Mucosa of rectum (tissue), 2 donors: ENCODE data around the gene ATP6V0E2.

Experiments
- H3K27ac ChIP-seq, 2 donors: one replicate each; pipeline ENCODE4 v1.7.0; 2013; ENCODE audit warnings: inconsistent platforms in 2 of 2, low read depth in 2 of 2, low read length in 2 of 2
- H3K27me3 ChIP-seq, 2 donors: one replicate each; pipeline ENCODE4 v1.7.0; 2013; ENCODE audit warnings: low read length in 2 of 2; ENCODE audit not compliant: control insufficient read depth in 2 of 2, insufficient read depth in 2 of 2
- H3K36me3 ChIP-seq, 2 donors: one replicate each; pipeline ENCODE4 v1.7.0; 2013; ENCODE audit warnings: low read length in 2 of 2; ENCODE audit not compliant: control insufficient read depth in 2 of 2, insufficient read depth in 2 of 2
- H3K4me1 ChIP-seq, 2 donors: one replicate each; pipeline ENCODE4 v1.7.0; 2013; ENCODE audit warnings: low read length in 2 of 2, mild to moderate bottlenecking in 1 of 2; ENCODE audit not compliant: control insufficient read depth in 2 of 2, insufficient read depth in 2 of 2
- H3K4me3 ChIP-seq, 2 donors: one replicate each; pipeline ENCODE4 v1.7.0; 2013; ENCODE audit warnings: low read length in 2 of 2
- H3K9ac ChIP-seq, 2 donors: one replicate each; pipeline ENCODE4 v1.7.0; 2013; ENCODE audit warnings: low read length in 2 of 2, low read depth in 1 of 2, mild to moderate bottlenecking in 1 of 2
- H3K9me3 ChIP-seq, 2 donors: one replicate each; pipeline ENCODE4 v1.7.0; 2013; ENCODE audit warnings: low read length in 2 of 2; ENCODE audit not compliant: control insufficient read depth in 2 of 2
- donor health status: healthy.
- donor health status: Normal muscosa, but diverticular disease.

The ATP6V0E2 gene

DNA sequence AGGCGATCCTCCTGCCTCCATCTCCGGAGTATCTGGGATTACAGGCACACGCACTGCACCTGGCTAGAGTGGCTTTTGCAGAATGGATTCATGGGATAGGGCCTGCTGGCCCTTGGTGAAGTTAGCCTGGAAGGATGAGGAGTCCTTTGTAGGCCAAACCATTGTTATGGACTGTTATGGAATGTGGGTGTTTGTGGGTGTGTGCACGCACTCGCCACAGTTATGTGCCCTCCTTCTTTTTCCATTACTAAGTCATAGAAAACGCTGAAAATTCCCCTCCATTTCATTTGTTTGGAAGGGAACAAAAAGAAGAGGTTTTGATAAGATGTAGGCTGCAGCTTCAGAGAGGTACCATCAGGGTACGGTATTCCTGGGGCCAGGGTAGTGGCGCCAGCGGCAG is 20.6 kb upstream of the ATP6V0E2 start:
- Histone ChIP-seq H3K27ac (no peak overlapping the region), H3K27me3 (no peaks in the 10 kb centered on the region)

DNA sequence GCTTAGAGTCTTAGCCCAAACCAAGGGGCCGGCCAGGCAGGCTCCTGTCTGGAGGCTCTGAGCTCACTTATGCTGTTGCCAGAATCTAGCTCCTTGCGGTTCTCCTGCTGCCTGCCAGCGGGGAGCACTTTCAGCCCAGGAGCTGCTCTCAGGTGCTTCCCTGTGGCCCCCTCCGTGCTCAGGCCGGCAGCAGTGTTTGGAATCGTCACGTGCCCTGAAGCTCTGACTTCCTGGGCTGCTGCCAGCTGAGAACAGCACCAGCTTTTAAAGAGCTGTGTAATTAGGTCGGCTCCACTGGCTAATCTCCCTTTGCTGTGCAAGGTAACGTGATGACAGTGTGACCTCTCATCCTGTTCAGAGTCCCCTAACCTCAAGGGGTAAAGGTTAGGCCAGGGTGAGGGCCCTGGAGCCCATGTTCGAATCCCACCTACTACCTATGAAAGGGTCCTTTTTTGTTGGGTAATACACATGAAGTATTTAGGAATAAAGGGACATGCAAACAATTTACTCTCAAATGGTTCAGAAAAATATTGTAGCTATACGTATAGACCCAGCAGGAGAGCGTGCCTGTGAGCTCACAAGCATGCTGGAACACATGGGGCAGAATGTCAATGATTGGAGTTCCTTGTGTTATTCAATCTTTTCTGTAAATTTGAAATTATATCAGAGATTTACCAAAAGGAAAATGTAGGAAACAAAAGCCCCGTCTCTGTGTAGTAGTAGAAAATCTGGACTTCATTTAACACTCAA is 19.0 kb upstream of the ATP6V0E2 start:
- H3K9me3 ChIP-seq: no peaks in the 10 kb centered on the region
- H3K4me1 ChIP-seq: peaks cover 2 to 4% of the 10 kb centered on the region in 2 donors
- H3K27me3 ChIP-seq: no peaks in the 10 kb centered on the region
- H3K27ac ChIP-seq: no peak overlapping the region
- H3K4me3 ChIP-seq: no peak overlapping the region
- H3K9ac ChIP-seq: no peak overlapping the region
- H3K36me3 ChIP-seq: no peaks in the 10 kb centered on the region

More for the DNA sequence above, 20.6 kb upstream of the ATP6V0E2 start:
- no peaks in the 10 kb centered on the region for H3K9me3 ChIP-seq
- peaks cover 0 to 4% of the 10 kb centered on the region in 2 donors for H3K4me1 ChIP-seq
- H3K9ac ChIP-seq: no peak overlapping the region
- H3K4me3 ChIP-seq: no peak overlapping the region
- H3K36me3 ChIP-seq: peaks cover 3 to 7% of the 10 kb centered on the region in 2 donors

DNA sequence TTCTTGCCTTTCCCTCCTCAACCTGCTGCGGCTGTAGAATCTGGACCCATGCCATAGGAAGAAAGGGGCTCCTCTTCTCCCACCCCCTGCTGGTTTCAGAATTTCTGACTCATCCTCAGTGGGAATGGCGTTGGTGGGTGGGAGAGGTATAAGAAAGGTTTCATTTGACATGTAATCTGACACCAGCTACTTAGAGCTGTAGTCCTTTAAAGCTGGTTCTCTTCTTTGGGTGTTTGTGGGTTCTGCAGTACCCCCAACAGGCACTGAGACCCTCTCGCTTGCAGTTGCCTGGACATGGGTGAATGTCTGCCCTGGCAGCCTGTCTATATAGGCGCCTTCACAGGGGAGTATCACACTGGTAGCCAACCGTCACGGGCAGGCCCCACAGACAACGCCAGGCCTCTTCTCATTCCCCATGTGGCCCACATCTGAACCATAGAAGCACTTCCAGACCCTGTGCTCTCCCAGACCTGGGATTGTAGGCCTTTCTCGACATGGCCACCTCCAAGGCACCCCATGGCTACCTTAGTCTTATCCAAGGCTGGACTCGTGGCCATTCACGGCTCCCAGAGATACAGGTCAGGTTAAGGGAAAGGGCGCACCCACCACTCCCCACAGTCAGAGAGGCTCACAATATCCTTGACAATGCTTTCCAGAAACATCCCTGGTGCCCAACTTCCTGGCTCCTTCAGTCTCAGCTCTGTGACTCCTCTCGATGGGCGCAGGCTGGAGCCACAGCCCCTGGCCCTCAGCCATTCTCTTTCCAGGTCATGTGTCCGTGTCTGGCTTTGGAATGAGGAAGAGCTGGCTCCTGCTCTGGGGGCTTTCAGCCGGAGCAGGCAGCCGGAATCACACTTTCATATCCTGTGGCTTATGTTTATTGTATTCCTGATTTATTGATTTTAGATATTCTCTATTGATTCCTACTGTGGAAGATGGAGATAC is 18.1 kb upstream of the ATP6V0E2 start:
- Histone ChIP-seq H3K9me3 (no peaks in the 10 kb centered on the region), H3K9ac (no peak overlapping the region), H3K36me3 (peaks cover 4 to 7% of the 10 kb centered on the region in 2 donors), H3K4me3 (no peak overlapping the region), H3K27ac (no peak overlapping the region), H3K4me1 (peaks cover 2 to 4% of the 10 kb centered on the region in 2 donors), H3K27me3 (no peaks in the 10 kb centered on the region)

DNA sequence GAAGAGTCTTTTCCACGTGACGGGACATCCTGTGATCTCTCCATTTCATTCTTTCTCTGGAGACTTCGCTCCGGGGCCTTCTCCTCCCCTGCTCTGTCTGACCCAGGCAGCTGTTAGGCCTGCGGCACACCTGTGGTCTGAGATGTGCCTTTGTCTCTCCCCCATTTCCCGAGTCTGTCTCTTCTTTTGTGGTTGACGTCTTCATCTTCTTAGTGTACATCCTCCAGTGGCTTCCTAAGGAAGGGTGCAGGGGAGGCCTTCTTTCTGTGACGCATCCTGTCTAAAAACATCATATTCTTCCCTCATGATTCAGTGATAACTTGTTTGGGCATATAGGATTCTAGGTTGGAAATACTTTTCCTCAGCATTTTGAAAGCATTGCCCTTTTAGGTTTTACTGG is 17.2 kb upstream of the ATP6V0E2 start:
- Histone ChIP-seq H3K27ac (no peak overlapping the region), H3K36me3 (peaks cover 8 to 15% of the 10 kb centered on the region in 2 donors), H3K9me3 (no peaks in the 10 kb centered on the region), H3K4me1 (peaks cover 2 to 4% of the 10 kb centered on the region in 2 donors), H3K9ac (no peak overlapping the region), H3K27me3 (no peaks in the 10 kb centered on the region), H3K4me3 (no peak overlapping the region)

DNA sequence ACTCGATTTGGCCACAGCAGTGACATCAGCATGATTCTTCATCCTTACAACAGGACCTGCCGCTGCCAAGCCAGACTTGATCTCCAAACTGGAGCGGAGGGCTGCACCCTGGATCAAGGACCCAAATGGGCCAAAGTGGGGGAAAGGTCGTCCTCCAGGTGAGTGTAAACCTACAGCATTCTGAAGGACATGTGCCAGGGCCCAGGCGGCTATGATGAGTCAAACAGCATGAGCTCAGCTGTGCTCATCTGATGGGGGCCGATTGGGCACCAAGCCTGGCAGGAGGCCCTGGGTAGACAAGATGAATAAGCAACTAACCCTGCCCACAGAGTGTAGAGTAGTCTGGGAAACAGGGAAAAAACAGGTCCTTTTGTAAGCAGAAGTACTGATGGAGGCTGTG is 14.4 kb upstream of the ATP6V0E2 start:
- peaks cover 2 to 4% of the 10 kb centered on the region in 2 donors for H3K4me1 ChIP-seq
- H3K9ac ChIP-seq: no peak overlapping the region
- no peaks in the 10 kb centered on the region for H3K27me3 ChIP-seq
- no peak overlapping the region for H3K27ac ChIP-seq
- no peaks in the 10 kb centered on the region for H3K9me3 ChIP-seq
- H3K36me3 ChIP-seq: peaks cover 15 to 27% of the 10 kb centered on the region in 2 donors
- no peak overlapping the region for H3K4me3 ChIP-seq

DNA sequence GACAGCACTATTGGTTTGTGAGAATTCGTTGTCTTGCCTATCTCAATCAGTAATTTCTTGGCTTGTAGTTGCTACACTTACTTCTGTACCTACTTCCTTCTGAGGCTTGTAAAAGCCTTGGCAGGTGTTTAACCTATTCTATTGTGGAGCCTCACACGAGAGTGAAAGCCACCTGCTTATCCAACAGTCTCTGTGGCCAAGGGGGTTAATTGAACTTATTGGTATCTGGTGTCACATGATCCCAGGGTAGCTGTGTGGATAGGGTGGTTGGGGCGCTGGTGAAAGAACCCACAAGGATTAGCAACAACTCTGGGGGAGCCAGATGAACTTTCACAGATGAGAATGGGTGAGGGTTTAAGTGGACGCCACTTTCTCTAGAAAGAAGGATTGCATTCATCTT is 13.9 kb upstream of the ATP6V0E2 start:
- no peak overlapping the region for H3K4me3 ChIP-seq
- peaks cover 15 to 27% of the 10 kb centered on the region in 2 donors for H3K36me3 ChIP-seq
- no peaks in the 10 kb centered on the region for H3K27me3 ChIP-seq
- H3K9me3 ChIP-seq: no peaks in the 10 kb centered on the region
- H3K4me1 ChIP-seq: peaks cover under 1 to 2% of the 10 kb centered on the region in 2 donors
- H3K9ac ChIP-seq: no peak overlapping the region
- no peak overlapping the region for H3K27ac ChIP-seq

DNA sequence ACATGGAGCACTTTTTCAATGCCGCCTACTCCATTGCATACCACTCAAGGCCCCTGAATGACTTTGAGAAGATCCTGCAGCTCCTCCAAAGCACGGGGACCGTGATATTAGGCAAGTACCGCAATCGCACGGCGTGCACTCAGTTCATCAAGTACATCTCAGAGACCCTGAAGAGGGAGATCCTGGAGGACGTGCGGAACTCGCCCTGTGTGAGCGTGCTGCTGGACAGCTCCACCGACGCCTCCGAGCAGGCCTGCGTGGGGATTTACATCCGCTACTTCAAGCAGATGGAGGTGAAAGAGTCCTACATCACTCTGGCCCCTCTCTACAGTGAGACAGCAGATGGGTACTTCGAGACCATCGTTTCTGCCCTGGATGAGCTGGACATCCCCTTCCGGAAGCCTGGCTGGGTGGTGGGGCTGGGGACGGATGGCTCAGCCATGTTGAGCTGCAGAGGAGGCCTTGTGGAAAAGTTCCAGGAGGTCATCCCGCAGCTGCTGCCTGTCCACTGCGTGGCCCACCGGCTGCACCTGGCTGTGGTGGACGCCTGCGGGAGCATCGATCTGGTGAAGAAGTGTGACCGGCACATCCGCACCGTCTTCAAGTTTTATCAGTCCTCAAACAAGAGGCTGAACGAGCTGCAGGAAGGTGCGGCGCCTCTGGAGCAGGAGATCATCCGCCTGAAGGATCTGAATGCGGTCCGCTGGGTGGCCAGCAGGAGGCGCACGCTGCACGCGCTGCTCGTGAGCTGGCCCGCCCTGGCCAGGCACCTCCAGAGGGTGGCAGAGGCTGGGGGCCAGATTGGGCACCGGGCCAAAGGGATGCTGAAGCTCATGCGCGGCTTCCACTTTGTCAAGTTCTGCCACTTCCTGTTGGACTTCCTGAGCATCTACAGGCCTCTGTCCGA is 12.7 kb upstream of the ATP6V0E2 start:
- Histone ChIP-seq H3K36me3 (peaks cover 15 to 27% of the 10 kb centered on the region in 2 donors), H3K4me1 (peaks cover 0 to 2% of the 10 kb centered on the region in 2 donors), H3K4me3 (no peak overlapping the region), H3K9ac (no peak overlapping the region), H3K27me3 (no peaks in the 10 kb centered on the region), H3K27ac (no peak overlapping the region), H3K9me3 (no peaks in the 10 kb centered on the region)

DNA sequence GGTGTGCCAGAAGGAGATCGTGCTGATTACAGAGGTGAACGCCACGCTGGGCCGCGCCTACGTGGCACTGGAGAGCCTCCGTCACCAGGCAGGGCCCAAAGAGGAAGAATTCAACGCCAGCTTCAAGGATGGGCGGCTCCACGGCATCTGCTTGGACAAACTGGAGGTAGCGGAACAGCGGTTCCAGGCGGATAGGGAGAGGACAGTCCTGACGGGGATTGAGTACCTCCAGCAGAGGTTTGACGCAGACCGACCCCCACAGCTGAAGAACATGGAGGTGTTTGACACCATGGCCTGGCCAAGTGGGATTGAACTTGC is 12.1 kb upstream of the ATP6V0E2 start:
- no peak overlapping the region for H3K27ac ChIP-seq
- H3K9ac ChIP-seq: no peak overlapping the region
- no peak overlapping the region for H3K4me3 ChIP-seq
- H3K36me3 ChIP-seq: peaks cover 15 to 27% of the 10 kb centered on the region in 2 donors
- no peaks in the 10 kb centered on the region for H3K9me3 ChIP-seq
- no peaks in the 10 kb centered on the region for H3K27me3 ChIP-seq
- H3K4me1 ChIP-seq: peaks cover 2 to 3% of the 10 kb centered on the region in 2 donors

DNA sequence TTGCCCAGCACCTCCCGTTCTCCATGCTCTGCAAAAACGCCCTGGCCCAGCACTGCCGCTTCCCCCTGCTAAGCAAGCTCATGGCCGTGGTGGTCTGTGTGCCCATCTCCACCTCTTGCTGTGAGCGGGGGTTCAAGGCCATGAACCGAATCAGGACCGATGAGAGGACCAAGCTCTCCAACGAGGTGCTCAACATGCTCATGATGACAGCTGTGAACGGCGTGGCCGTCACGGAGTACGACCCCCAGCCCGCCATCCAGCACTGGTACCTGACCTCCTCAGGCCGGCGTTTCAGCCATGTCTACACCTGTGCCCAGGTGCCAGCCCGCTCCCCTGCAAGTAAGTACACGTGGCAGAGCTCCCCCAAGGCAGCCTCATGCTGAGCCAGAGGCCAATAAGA is 11.6 kb upstream of the ATP6V0E2 start:
- H3K9ac ChIP-seq: no peak overlapping the region
- H3K4me1 ChIP-seq: peaks cover 2 to 3% of the 10 kb centered on the region in 2 donors
- H3K4me3 ChIP-seq: no peak overlapping the region
- H3K27ac ChIP-seq: no peak overlapping the region
- H3K36me3 ChIP-seq: peaks cover 15 to 27% of the 10 kb centered on the region in 2 donors
- H3K9me3 ChIP-seq: no peaks in the 10 kb centered on the region
- no peaks in the 10 kb centered on the region for H3K27me3 ChIP-seq
